PC-9 (cell line): ENCODE results near the gene FUT1. TPM values are rescaled to one million over a fixed set of nuclear protein-coding genes. Genes with fewer than 3 reads are reported as not detected.

Experiments used
- BruUV-seq: library from RNA; stranded (reverse); fragments of 400-500 nt; replicated peaks from 2 replicates; lab custom pipeline; 2021; lab: Mats Ljungman, UMichigan
- CTCF ChIA-PET: fragments of 300-600 bp; sonication (Branson Sonifier 250); formaldehyde crosslinking; loops from one replicate; lab custom pipeline; 2022; ENCODE audit warnings: antibody characterized with exemption; lab: Charles Lee
- POLR2A ChIA-PET: fragments of 300-600 bp; sonication (Branson Sonifier 250); formaldehyde crosslinking; loops from one replicate; lab custom pipeline; 2022; ENCODE audit warnings: antibody characterized with exemption; ENCODE audit not compliant: unreplicated experiment; lab: Charles Lee
- DNase-seq, 2 experiments: peaks; one replicate each; pipeline versions ENCODE4 v3.0.0 to v3.0.0-alpha.2; 2015 to 2022; ENCODE audit warnings: mixed read lengths in 1 of 2
- H2AFZ ChIP-seq: fragments of 200-600 bp; sonication (generic); 2 replicates; pipeline ENCODE4 v1.8.1; 2017; ENCODE audit warnings: antibody characterized with exemption
- H3F3A ChIP-seq: fragments of 200-600 bp; sonication (generic); 2 replicates; pipeline ENCODE4 v1.8.1; 2017; ENCODE audit warnings: antibody characterized with exemption, mild to moderate bottlenecking, low read depth; ENCODE audit not compliant: insufficient read depth
- H3K27ac ChIP-seq: fragments of 200-600 bp; sonication (generic); 2 replicates; pipeline ENCODE4 v1.6.1; 2016; ENCODE audit warnings: mixed run types
- H3K27me3 ChIP-seq: fragments of 200-600 bp; sonication (generic); 2 replicates; pipeline ENCODE4 v1.6.1; 2016; ENCODE audit warnings: low read depth, mixed run types; ENCODE audit not compliant: insufficient read depth
- H3K36me3 ChIP-seq: fragments of 200-600 bp; sonication (generic); 2 replicates; pipeline ENCODE4 v1.6.1; 2016; ENCODE audit warnings: low read depth, mixed run types
- H3K4me1 ChIP-seq: fragments of 200-600 bp; sonication (generic); replicated peaks from 2 replicates; pipeline ENCODE4 v1.6.1; 2016; ENCODE audit warnings: mixed run types; ENCODE audit not compliant: insufficient read depth
- H3K4me2 ChIP-seq: fragments of 200-600 bp; sonication (generic); 2 replicates; pipeline ENCODE4 v1.6.1; 2017; ENCODE audit warnings: mixed run types
- H3K4me3 ChIP-seq: fragments of 200-600 bp; sonication (generic); 2 replicates; pipeline ENCODE4 v1.6.1; 2016; ENCODE audit warnings: mixed run types
- H3K79me2 ChIP-seq: fragments of 200-600 bp; sonication (generic); 2 replicates; pipeline ENCODE4 v1.6.1; 2017; ENCODE audit warnings: low read depth, mixed run types
- H3K9me2 ChIP-seq: fragments of 200-600 bp; sonication (generic); 2 replicates; pipeline ENCODE4 v1.8.1; 2017; ENCODE audit warnings: mild to moderate bottlenecking; ENCODE audit not compliant: insufficient read depth
- H3K9me3 ChIP-seq: fragments of 200-600 bp; sonication (generic); 2 replicates; pipeline ENCODE4 v1.8.1; 2016; ENCODE audit warnings: low read depth; ENCODE audit not compliant: insufficient read depth
- H4K20me1 ChIP-seq: fragments of 200-600 bp; sonication (generic); 2 replicates; pipeline ENCODE4 v1.8.1; 2017; ENCODE audit not compliant: insufficient read depth
- CTCF ChIP-seq: fragments of 200-600 bp; sonication (generic); conservative IDR thresholded peaks from 2 replicates; pipeline ENCODE4 v1.6.1; 2017; ENCODE audit warnings: mixed run types, antibody characterized with exemption, mild to moderate bottlenecking, moderate library complexity
- EZH2 ChIP-seq: fragments of 200-600 bp; sonication (generic); IDR thresholded peaks from 2 replicates; pipeline ENCODE4 v1.8.0; 2017; ENCODE audit warnings: antibody characterized with exemption, low read depth
- intact Hi-C: fragments of 100-400 bp; cut with micrococcal nuclease; formaldehyde crosslinking; loops from one replicate; pipeline ENCODE4 v1.10.0; 2022; ENCODE audit not compliant: unreplicated experiment
- total RNA-seq: library from RNA; stranded (reverse); gene quantifications from 2 replicates; pipeline ENCODE4 v1.2.3, GENCODE V29; 2021

Gene FUT1
- total RNA-seq, 1 experiment from 2014 or later = 7.9 TPM

GRCh38 chr19:48760504-48761205 is 8.2 kb upstream of the FUT1 start:
- ChIA-PET POLR2A (interaction anchor here (0.5 to 0.6 kb wide), 2 partner anchors 9 to 207 kb away, joined by 3 to 4 read pairs; no protein-coding TSS in a partner anchor), CTCF (no interaction called here)

GRCh38 chr19:48757741-48758144 is 5.3 kb upstream of the FUT1 start:
- H2AFZ ChIP-seq = no peak overlapping the region
- no peak overlapping the region for H3K4me3 ChIP-seq
- H3K27ac ChIP-seq = no peak overlapping the region
- no peaks in the 10 kb centered on the region for H4K20me1 ChIP-seq
- H3K4me2 ChIP-seq = no peak overlapping the region
- H3K36me3 ChIP-seq = no peaks in the 10 kb centered on the region
- POLR2A ChIA-PET = no interaction called here
- no TSS peak for BruUV-seq
- H3K9me3 ChIP-seq = no peaks in the 10 kb centered on the region
- TF ChIP-seq CTCF (no peak), EZH2 (no peak)
- peaks cover 9% of the 10 kb centered on the region; the same call in 1 of the 2 replicates for H3F3A ChIP-seq
- H3K9me2 ChIP-seq = no peaks in the 10 kb centered on the region
- H3K79me2 ChIP-seq = no peaks in the 10 kb centered on the region
- CTCF ChIA-PET = interaction anchor here (0.6 kb wide), 1 partner anchor 13 kb away, joined by 9 read pairs; no protein-coding TSS in a partner anchor
- H3K27me3 ChIP-seq = peaks cover 4% of the 10 kb centered on the region; the same call in 1 of the 2 replicates
- peaks cover 44% of the 10 kb centered on the region for H3K4me1 ChIP-seq
- DNase-seq = no peak
- intact Hi-C loops = no loop called here

More at GRCh38 chr19:48760504-48761205, 8.2 kb upstream of the FUT1 start:
- Histone ChIP-seq H4K20me1 (no peaks in the 10 kb centered on the region), H3K27ac (peak overlapping the region; percentile 38), H3K9me3 (no peaks in the 10 kb centered on the region), H3K79me2 (no peaks in the 10 kb centered on the region), H3K36me3 (no peaks in the 10 kb centered on the region), H3K27me3 (peaks cover 4% of the 10 kb centered on the region; the same call in 1 of the 2 replicates), H3K4me2 (peak overlapping the region; percentile 48), H2AFZ (no peak overlapping the region), H3F3A (peaks cover 9% of the 10 kb centered on the region; the same call in 1 of the 2 replicates), H3K4me1 (peaks cover 19% of the 10 kb centered on the region), H3K9me2 (no peaks in the 10 kb centered on the region), H3K4me3 (no peak overlapping the region)
- DNase-seq = peak in 1 of 2 experiments; percentile 70
- BruUV-seq = no TSS peak
- intact Hi-C loops = no loop called here
- no peak for TF ChIP-seq EZH2
- no peak for TF ChIP-seq CTCF

GRCh38 chr19:48757089-48757675 is 4.7 kb upstream of the FUT1 start:
- ChIA-PET POLR2A (no interaction called here), CTCF (interaction anchor here (0.6 kb wide), 1 partner anchor 12 kb away, joined by 9 read pairs; no protein-coding TSS in a partner anchor)
- H3K36me3 ChIP-seq = no peaks in the 10 kb centered on the region
- H3K4me3 ChIP-seq = no peak overlapping the region
- H3F3A ChIP-seq = peaks cover 12% of the 10 kb centered on the region; the same call in 1 of the 2 replicates
- peaks cover 44% of the 10 kb centered on the region for H3K4me1 ChIP-seq
- H3K79me2 ChIP-seq = peaks cover 2% of the 10 kb centered on the region
- H3K9me2 ChIP-seq = no peaks in the 10 kb centered on the region
- no TSS peak for BruUV-seq
- intact Hi-C loops = no loop called here
- TF ChIP-seq EZH2 = no peak
- no peak for TF ChIP-seq CTCF
- DNase-seq = no peak
- peak overlapping the region; percentile 10; the same call in 1 of the 2 replicates for H3K4me2 ChIP-seq
- peaks cover 4% of the 10 kb centered on the region; the same call in 1 of the 2 replicates for H3K27me3 ChIP-seq
- no peaks in the 10 kb centered on the region for H4K20me1 ChIP-seq
- no peak overlapping the region for H2AFZ ChIP-seq
- no peak overlapping the region for H3K27ac ChIP-seq
- no peaks in the 10 kb centered on the region for H3K9me3 ChIP-seq
